Suprapubic skin (tissue), 2 donors: ENCODE data around the gene TNNI3.
"Not testable (repeated sequence)": the region's sequence is repeated elsewhere in the genome, so short reads cannot be mapped to it uniquely, and the experiment has no call there.

Experiments used
- EP300 ChIP-seq: sonication (generic); formaldehyde crosslinking; IDR thresholded peaks from one replicate; pipeline ENCODE4 v1.6.1; 2017; ENCODE audit warnings: antibody characterized with exemption
- POLR2A ChIP-seq, 2 donors: fragments of 450-650 bp; IDR thresholded peaks; one replicate each; pipeline ENCODE4 v1.6.1; 2017; ENCODE audit warnings: antibody characterized with exemption in 2 of 2, mild to moderate bottlenecking in 2 of 2, moderate library complexity in 2 of 2

DNA sequence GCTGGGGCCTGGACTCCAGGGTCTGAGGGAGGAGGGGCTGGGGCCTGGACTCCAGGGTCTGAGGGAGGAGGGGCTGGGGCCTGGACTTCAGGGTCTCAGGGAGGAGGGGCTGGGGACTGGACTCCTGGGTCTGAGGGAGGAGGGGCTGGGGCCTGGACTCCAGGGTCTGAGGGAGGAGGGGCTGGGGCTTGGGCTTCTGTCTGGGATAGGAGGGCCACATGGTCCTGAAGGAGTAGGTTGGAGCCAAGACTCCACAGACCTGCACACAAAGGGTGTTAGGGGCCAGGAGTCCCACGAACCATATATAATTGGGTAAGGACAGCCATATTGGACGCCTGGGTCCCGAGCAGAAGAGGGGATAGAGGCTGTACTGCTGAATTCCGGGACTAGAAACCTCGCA lies 1.7 kb downstream of the TNNI3 start:
- TF ChIP-seq POLR2A (IDR thresholded peaks at IDR 0.05); EP300: not testable (repeated sequence)
